Activated B cell treated with CpG ODN at 0.5 μM for 24 hours (primary cell): Measurements from ENCODE around the gene CFAP99. TPM values are rescaled to one million over a fixed set of nuclear protein-coding genes. Genes with fewer than 3 reads are reported as not detected.

Experiments used
- ATAC-seq: fragments of 200-7000 bp; cut with Tn5 transposase; one replicate; pipeline ENCODE4 v1.10.0; 2021; ENCODE audit warnings: low read depth, mild to moderate bottlenecking, moderate library complexity
- CTCF ChIA-PET: fragments of 350-600 bp; sonication (Branson Sonifier 250); formaldehyde crosslinking; loops from one replicate; lab custom pipeline; 2021; ENCODE audit warnings: antibody characterized with exemption; lab: Charles Lee
- POLR2A ChIA-PET: fragments of 350-600 bp; sonication (Branson Sonifier 250); formaldehyde crosslinking; loops from one replicate; lab custom pipeline; 2021; ENCODE audit warnings: antibody characterized with exemption; lab: Charles Lee
- DNase-seq: peaks from one replicate; pipeline ENCODE4 v3.0.0; 2022
- H3K27ac Mint-ChIP-seq: one replicate; pipeline ENCODE4 v1.8.0; 2020; ENCODE audit warnings: mixed read lengths
- H3K27me3 Mint-ChIP-seq: one replicate; pipeline ENCODE4 v1.8.0; 2021; ENCODE audit warnings: mixed read lengths
- H3K36me3 Mint-ChIP-seq: one replicate; pipeline ENCODE4 v1.8.0; 2021; ENCODE audit warnings: low read depth, mixed read lengths
- H3K4me1 Mint-ChIP-seq: one replicate; pipeline ENCODE4 v1.8.0; 2021; ENCODE audit warnings: mixed read lengths
- H3K4me3 Mint-ChIP-seq: one replicate; pipeline ENCODE4 v1.8.0; 2020; ENCODE audit warnings: mild to moderate bottlenecking, mixed read lengths
- H3K9me3 Mint-ChIP-seq: one replicate; pipeline ENCODE4 v1.8.0; 2020; ENCODE audit warnings: mixed read lengths
- intact Hi-C: fragments of 100-400 bp; cut with micrococcal nuclease; formaldehyde crosslinking; loops from one replicate; pipeline ENCODE4 v1.15.1; 2024
- total RNA-seq: library from RNA; stranded (reverse); gene quantifications from 2 replicates; pipeline ENCODE4 v1.2.3, GENCODE V29; 2022
- TF ChIP-seq, protein P1 (sequence below): fragments of 200-600 bp; IDR thresholded peaks from one replicate; pipeline ENCODE4 v1.8.0; 2022; ENCODE audit warnings: antibody characterized with exemption, mild to moderate bottlenecking

CFAP99 gene
- total RNA-seq, 1 donor from 2014 or later, result not detected

DNA sequence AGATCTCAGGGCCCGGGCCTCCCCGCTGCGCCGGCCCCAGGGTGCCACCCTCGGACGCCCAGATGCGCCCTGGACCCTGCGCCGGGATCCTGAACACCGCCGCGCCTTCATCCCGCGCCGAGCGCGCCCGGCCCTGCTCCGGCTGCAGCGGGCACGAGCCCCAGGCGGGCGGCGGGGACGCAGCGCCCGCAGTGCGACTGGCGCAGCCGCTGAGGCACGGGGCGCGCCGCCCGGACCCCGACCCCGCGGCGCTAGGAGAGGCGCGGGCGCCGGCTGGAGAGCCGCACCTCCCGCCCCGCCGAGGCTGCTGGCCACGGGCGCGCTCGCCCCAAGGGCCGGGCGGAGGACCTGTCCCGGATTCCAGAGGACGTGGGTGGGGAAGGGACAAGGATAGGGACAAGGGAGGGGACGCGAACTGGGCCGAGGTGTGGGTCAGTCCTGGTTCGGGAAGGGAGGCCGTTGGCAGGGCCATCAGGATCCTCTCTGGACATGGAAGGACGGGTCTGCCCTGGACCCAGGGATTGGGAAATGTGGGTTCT, 1.5 kb upstream of the CFAP99 start:
- peaks cover 28% of the 10 kb centered on the region for H3K27me3 Mint-ChIP-seq
- TF ChIP-seq, protein P1, sequence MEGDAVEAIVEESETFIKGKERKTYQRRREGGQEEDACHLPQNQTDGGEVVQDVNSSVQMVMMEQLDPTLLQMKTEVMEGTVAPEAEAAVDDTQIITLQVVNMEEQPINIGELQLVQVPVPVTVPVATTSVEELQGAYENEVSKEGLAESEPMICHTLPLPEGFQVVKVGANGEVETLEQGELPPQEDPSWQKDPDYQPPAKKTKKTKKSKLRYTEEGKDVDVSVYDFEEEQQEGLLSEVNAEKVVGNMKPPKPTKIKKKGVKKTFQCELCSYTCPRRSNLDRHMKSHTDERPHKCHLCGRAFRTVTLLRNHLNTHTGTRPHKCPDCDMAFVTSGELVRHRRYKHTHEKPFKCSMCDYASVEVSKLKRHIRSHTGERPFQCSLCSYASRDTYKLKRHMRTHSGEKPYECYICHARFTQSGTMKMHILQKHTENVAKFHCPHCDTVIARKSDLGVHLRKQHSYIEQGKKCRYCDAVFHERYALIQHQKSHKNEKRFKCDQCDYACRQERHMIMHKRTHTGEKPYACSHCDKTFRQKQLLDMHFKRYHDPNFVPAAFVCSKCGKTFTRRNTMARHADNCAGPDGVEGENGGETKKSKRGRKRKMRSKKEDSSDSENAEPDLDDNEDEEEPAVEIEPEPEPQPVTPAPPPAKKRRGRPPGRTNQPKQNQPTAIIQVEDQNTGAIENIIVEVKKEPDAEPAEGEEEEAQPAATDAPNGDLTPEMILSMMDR, result no peak
- no peaks in the 10 kb centered on the region for H3K9me3 Mint-ChIP-seq
- H3K27ac Mint-ChIP-seq, result no peak overlapping the region
- peak; percentile 35 for DNase-seq
- ChIA-PET CTCF (no interaction called here), POLR2A (no interaction called here)
- peak overlapping the region; percentile 83 for H3K4me3 Mint-ChIP-seq
- H3K36me3 Mint-ChIP-seq, result no peaks in the 10 kb centered on the region
- ATAC-seq, result no peak
- peaks cover 54% of the 10 kb centered on the region for H3K4me1 Mint-ChIP-seq
- intact Hi-C loops, result loop anchor here (5.0 to 10.0 kb wide), 3 partner anchors 375 to 518 kb away; partner anchors contain the start of gene NELFA

DNA sequence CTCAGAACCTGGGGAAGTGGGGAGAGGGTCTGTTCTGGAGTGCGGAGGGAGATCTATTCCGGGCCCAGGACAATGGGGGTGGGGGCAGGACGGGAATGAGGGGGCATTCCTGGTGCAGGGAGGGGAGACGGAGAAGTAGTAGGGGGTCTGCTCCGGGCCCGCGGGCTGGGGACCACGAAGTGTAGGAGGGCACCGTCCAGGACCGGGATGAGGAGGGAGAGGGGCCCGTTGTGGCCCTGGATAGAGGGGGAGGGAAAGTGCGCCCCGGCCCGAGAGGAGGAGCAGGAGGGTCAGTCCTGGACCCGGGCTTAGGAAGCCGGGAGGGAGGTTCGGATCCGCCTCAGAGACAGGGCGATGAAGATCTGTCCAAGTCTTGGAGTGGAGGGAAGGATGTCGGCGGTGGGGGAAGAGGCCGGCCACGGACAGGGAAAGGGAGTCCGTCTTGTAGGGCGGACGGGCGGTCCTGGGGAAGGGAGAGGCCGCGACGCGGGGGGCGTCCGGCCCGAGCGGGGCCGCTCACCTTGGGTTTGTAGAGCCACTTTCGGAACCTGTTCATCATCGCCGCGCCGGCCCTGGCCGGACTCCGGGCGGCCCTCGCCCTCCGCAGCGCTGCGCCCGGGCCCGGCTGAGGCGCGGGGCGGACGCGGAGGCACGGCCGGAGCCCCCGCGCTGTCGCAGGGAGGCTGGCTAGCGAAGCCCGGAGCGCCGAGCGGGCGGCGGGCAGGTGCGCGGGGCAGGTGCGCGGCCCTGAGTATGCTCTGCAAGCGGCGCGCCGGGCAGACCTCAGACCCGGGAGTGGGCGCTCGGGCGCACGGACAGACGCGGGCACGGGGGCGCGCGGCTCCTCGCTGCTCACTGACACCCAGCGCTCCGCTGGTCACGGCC, 748 bp upstream of the CFAP99 start, which contains the start of gene ZFYVE28:
TSS of gene ZFYVE28 (minus strand) at position 881 of the 885 bp plus-strand sequence. CDS start at position 559, 322 bp downstream.
- Mint-ChIP-seq H3K36me3 (no peaks in the 10 kb centered on the region), H3K9me3 (no peaks in the 10 kb centered on the region), H3K27ac (peak within 1 kb of the TSS; percentile 90), H3K27me3 (peaks cover 25% of the 10 kb centered on the region), H3K4me1 (peaks cover 48% of the 10 kb centered on the region), H3K4me3 (peak within 1 kb of the TSS; percentile 91)
- intact Hi-C loops, result loop anchor here (1.0 to 10.0 kb wide), 9 partner anchors 23 to 517 kb away; partner anchors contain the start of genes FAM193A, HAUS3, NELFA and POLN
- no peak for DNase-seq
- TF ChIP-seq, protein P1, result no peak
- ChIA-PET CTCF (interaction anchor here (1.2 kb wide), 1 partner anchor 198 kb away, joined by 5 read pairs; no protein-coding TSS in a partner anchor), POLR2A (interaction anchor here (1.0 to 1.9 kb wide), 3 partner anchors 50 to 176 kb away, joined by 3 to 8 read pairs (median 5); partner anchors contain the start of genes HAUS3, POLN and RNF4)
- ATAC-seq, result no peak

DNA sequence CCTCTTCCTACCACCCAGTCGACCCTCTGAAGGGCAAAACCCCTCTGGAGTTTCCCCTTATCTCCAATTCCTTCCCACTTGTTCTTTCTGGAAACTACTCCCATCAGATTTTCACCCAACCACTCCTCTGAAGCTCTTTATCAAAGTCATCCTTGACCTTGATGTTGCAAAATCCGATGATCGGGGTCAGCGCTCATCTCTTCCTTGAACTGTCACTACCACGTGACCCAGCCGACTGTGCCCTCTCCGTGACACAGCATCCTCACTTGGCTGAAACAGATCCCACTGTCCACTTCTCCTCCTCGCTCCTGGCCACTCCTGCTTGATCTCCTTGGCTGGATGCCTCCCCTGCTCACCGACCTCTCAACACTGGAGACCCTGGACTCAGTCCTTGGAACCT, 1.1 kb downstream of the CFAP99 start:
- no peaks in the 10 kb centered on the region for H3K9me3 Mint-ChIP-seq
- POLR2A ChIA-PET, result interaction anchor here (0.7 to 1.9 kb wide), 10 partner anchors 16 to 179 kb away, joined by 3 to 8 read pairs (median 4); partner anchors contain the start of genes HAUS3, MXD4, POLN and RNF4
- peak overlapping the region; percentile 49 for H3K4me3 Mint-ChIP-seq
- TF ChIP-seq, protein P1, result no peak
- ATAC-seq, result no peak
- peaks cover 39% of the 10 kb centered on the region for H3K4me1 Mint-ChIP-seq
- no peaks in the 10 kb centered on the region for H3K36me3 Mint-ChIP-seq
- no peak for DNase-seq
- CTCF ChIA-PET, result interaction anchor here (1.0 kb wide), 1 partner anchor 49 kb away, joined by 4 read pairs; the partner anchor contains the start of gene RNF4
- intact Hi-C loops, result loop anchor here (1.0 to 10.0 kb wide), 5 partner anchors 21 to 515 kb away; partner anchors contain the start of genes MXD4 and NELFA
- peak overlapping the region; percentile 90 for H3K27ac Mint-ChIP-seq
- H3K27me3 Mint-ChIP-seq, result peaks cover 28% of the 10 kb centered on the region

DNA sequence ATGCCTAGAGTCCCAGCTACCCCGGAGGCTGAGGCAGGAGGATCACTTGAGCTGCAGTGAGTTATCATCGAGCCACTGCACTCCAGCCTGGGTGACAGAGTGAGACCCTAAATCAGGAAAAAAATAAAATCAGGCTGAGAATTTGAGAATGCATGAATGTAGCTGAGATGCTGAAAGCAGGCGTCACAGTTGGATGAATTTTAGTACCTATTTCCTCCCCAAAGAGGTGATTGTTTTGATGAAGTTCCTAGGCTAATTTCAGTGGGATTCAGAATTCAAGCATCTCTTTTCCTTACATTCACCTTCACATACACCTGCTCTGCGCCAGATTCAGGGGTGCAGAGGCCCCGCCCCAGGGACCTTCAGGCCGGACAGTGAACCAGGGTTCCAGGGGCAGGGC, 3.2 kb downstream of the CFAP99 start:
- Mint-ChIP-seq H3K27ac (no peak overlapping the region), H3K4me3 (peak overlapping the region; percentile 19), H3K9me3 (no peaks in the 10 kb centered on the region), H3K4me1 (peaks cover 31% of the 10 kb centered on the region), H3K27me3 (peaks cover 25% of the 10 kb centered on the region), H3K36me3 (no peaks in the 10 kb centered on the region)
- ATAC-seq (no peak), DNase-seq (no peak)
- intact Hi-C loops, result no loop called here
- ChIA-PET CTCF (no interaction called here), POLR2A (no interaction called here)
- TF ChIP-seq, protein P1, result no peak

- Mint-ChIP-seq H3K27me3 (peaks cover 25% of the 10 kb centered on the region), H3K27ac (no peak overlapping the region), H3K9me3 (no peaks in the 10 kb centered on the region), H3K36me3 (no peaks in the 10 kb centered on the region), H3K4me1 (peaks cover 23% of the 10 kb centered on the region), H3K4me3 (no peak overlapping the region)
- ATAC-seq (no peak), DNase-seq (no peak)
- intact Hi-C loops, result no loop called here
- POLR2A ChIA-PET, result no interaction called here
- CTCF ChIA-PET, result no interaction called here
- TF ChIP-seq, protein P1, result no peak
Measured at GRCh38 chr4:2423066-2423465, 4.3 kb downstream of the CFAP99 start.
